ENCODE measurements around the gene MLYCD. TPM values are rescaled to one million over a fixed set of nuclear protein-coding genes. Genes with fewer than 3 reads are reported as not detected.
A peak's percentile ranks its signal among the peaks of the same experiment; 100 is the strongest.

The MLYCD gene
- total RNA-seq, 1 donor from 2014 or later = 9.4 TPM

DNA sequence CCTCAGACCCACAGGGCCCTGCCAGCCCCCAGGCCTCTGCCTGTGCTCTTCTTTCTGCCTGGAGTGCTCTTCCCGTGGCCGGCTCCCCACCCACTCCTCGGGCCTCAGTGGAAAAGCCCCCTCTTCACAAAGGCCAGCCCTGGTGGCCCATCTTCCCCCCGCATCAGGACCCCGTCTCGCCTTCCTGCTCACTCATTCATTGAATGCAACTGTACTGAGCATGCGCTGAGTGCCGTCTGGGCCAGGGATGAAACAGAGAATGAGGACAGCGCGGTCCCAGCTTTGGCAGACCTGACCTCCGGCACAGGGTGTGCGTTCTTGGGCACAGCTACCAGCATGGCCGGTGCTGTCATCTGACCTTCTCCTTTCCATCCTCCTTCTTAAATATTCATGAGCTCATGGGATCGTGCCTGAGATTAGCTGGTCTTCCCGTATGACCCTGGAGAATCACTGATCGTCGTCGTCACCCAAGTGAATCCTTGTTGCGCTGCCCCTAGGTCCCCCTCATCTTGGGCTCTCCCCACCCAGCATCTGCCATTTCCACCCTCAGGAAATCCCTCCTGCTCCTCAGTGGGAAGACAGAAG is 37.8 kb downstream of the MLYCD start:
- DNase-seq (ENCODE audit: low spot score, unreplicated experiment) = no peak
- Mint-ChIP-seq H3K9me3 (ENCODE audit: low read depth) (no peaks in the 10 kb centered on the region), H3K27ac (no peak overlapping the region), H3K36me3 (ENCODE audit: insufficient read depth) (peaks cover 12% of the 10 kb centered on the region), H3K27me3 (peaks cover 13% of the 10 kb centered on the region), H3K4me3 (ENCODE audit: low read depth) (no peak overlapping the region), H3K4me1 (ENCODE audit: low read depth) (peaks cover 7% of the 10 kb centered on the region)
- TF ChIP-seq, protein P1, sequence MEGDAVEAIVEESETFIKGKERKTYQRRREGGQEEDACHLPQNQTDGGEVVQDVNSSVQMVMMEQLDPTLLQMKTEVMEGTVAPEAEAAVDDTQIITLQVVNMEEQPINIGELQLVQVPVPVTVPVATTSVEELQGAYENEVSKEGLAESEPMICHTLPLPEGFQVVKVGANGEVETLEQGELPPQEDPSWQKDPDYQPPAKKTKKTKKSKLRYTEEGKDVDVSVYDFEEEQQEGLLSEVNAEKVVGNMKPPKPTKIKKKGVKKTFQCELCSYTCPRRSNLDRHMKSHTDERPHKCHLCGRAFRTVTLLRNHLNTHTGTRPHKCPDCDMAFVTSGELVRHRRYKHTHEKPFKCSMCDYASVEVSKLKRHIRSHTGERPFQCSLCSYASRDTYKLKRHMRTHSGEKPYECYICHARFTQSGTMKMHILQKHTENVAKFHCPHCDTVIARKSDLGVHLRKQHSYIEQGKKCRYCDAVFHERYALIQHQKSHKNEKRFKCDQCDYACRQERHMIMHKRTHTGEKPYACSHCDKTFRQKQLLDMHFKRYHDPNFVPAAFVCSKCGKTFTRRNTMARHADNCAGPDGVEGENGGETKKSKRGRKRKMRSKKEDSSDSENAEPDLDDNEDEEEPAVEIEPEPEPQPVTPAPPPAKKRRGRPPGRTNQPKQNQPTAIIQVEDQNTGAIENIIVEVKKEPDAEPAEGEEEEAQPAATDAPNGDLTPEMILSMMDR (IDR thresholded peaks at IDR 0.05; ENCODE audit: unreplicated experiment) = no peak

DNA sequence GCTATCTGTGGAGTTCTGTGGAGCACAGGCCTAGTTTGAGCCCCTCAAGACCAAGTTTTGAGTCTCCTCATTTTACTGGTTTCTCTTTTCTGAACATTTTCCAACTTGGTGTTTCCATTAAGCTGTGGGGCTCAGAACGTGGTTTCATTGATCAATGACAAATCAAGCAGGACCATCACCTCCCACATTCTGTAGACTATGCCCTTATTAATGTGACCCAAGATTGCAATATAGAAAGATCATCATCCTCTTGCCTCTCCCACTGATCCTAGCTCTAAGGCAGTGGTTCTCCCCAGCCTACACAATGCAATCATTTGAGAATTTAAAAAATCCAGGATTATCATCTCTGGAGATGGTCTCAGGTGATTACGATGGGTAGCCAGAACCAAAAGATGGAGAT is 38.4 kb downstream of the MLYCD start:
- H3K36me3 Mint-ChIP-seq (ENCODE audit: insufficient read depth) = peaks cover 12% of the 10 kb centered on the region
- no peak overlapping the region for H3K4me3 Mint-ChIP-seq (ENCODE audit: low read depth)
- DNase-seq (ENCODE audit: low spot score, unreplicated experiment) = no peak
- H3K27me3 Mint-ChIP-seq = peaks cover 13% of the 10 kb centered on the region
- peaks cover 7% of the 10 kb centered on the region for H3K4me1 Mint-ChIP-seq (ENCODE audit: low read depth)
- no peak overlapping the region for H3K27ac Mint-ChIP-seq
- TF ChIP-seq, protein P1 (IDR thresholded peaks at IDR 0.05; ENCODE audit: unreplicated experiment) = no peak
- no peaks in the 10 kb centered on the region for H3K9me3 Mint-ChIP-seq (ENCODE audit: low read depth)

DNA sequence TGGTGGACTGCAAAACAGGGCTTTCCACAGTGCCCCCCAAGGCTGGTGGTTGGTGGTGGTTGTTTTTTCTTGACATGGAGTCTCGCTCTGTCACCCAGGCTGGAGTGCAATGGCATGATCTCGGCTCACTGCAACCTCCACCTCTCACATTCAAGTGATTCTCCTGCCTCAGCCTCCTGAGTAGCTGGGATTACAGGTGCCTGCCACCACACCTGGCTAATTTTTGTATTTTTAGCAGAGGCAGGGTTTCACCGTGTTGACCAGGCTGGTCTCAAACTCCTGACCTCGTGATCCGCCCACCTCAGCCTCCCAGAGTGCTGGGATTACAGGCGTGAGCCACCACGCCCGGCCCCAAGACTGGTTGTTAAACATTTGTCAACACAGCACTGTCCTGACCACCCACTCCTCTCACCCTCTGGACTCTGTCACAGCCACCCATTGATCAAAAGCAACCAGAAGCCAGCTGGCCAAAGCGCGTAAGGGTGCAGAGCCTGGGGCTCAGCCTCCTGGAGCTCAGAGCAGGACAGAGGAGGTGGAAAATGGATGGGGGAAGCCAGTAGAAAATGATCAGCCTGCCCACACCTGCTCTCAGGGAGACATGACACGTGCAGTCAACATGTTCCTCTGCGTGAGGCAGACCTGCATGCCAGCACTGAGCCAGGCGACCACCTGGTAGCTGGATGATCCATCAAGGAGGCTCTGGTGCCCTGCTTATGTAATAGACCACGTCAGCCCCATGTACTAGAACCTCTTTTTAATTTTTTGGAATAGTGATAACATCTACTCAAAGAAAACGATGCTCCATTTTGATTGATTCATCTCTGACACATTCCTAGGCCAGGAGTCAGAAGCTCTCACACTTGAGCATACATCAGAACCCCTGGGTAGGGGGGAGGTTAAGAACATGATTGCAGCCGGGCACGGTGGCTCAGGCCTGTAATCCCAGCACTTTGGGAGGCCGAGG is 39.3 kb downstream of the MLYCD start:
- Mint-ChIP-seq H3K27me3 (peaks cover 13% of the 10 kb centered on the region), H3K4me1 (ENCODE audit: low read depth) (peaks cover 14% of the 10 kb centered on the region), H3K36me3 (ENCODE audit: insufficient read depth) (peaks cover 12% of the 10 kb centered on the region), H3K9me3 (ENCODE audit: low read depth) (no peaks in the 10 kb centered on the region), H3K4me3 (ENCODE audit: low read depth) (no peak overlapping the region), H3K27ac (no peak overlapping the region)
- no peak for DNase-seq (ENCODE audit: low spot score, unreplicated experiment)
- TF ChIP-seq, protein P1 (IDR thresholded peaks at IDR 0.05; ENCODE audit: unreplicated experiment) = no peak

DNA sequence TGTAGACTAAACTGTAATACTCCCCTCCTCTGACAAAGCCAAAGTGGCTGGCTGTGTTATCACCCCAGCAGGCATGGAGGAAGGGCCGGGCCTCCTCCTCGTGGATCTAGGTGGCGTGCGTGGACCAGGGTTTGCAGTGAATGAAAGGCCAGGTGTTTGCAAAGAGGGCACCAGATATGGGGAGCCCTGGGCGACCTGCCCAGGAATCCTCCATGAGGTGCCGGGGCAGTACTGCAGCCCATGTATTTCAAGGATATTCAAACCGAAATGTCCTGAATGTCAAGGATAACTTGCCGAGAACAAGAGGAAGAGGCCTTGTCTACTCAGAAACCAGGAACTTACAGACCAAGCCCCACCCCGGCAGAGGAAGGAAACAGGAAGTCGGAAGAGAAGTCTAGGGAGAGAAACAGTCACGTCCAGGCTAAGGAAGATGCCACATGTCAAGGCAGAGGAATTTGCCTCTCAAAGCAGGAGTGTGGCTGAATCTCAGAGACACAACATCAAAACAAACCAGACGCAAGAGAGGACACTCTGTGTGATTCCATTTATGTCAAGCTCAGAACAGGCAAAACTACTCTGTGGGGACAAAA is 40.4 kb downstream of the MLYCD start:
- peaks cover 12% of the 10 kb centered on the region for H3K36me3 Mint-ChIP-seq (ENCODE audit: insufficient read depth)
- no peak overlapping the region for H3K27ac Mint-ChIP-seq

DNA sequence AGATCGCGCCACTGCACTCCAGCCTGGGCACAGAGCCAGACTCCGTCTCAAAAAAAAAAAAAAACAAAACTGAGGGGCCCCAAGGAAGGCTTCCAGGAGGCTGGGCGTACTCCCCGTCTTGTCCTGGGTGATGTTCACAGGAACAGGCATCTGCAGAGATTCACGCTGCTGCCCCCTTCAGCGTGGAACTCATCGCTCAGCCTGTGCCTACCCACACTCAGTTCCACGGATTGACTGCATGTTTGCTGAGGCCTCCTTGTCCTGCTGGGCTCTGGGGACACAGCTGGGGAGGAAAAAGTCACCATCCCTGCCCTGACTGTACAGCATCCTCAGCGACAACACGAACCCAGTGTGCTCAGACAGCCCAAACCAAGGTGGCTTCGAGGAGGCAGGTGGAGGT is 41.2 kb downstream of the MLYCD start:
- no peak overlapping the region for H3K4me3 Mint-ChIP-seq (ENCODE audit: low read depth)
- H3K27ac Mint-ChIP-seq = peak overlapping the region; percentile 24
- TF ChIP-seq, protein P1 (IDR thresholded peaks at IDR 0.05; ENCODE audit: unreplicated experiment) = no peak
- no peak for DNase-seq (ENCODE audit: low spot score, unreplicated experiment)
- peaks cover 12% of the 10 kb centered on the region for H3K36me3 Mint-ChIP-seq (ENCODE audit: insufficient read depth)
- H3K27me3 Mint-ChIP-seq = peaks cover 13% of the 10 kb centered on the region
- H3K4me1 Mint-ChIP-seq (ENCODE audit: low read depth) = peaks cover 26% of the 10 kb centered on the region
- no peaks in the 10 kb centered on the region for H3K9me3 Mint-ChIP-seq (ENCODE audit: low read depth)

More for the DNA sequence above, 40.4 kb downstream of the MLYCD start:
- peaks cover 13% of the 10 kb centered on the region for H3K27me3 Mint-ChIP-seq
- DNase-seq (ENCODE audit: low spot score, unreplicated experiment) = no peak
- peaks cover 24% of the 10 kb centered on the region for H3K4me1 Mint-ChIP-seq (ENCODE audit: low read depth)
- H3K4me3 Mint-ChIP-seq (ENCODE audit: low read depth) = no peak overlapping the region
- no peaks in the 10 kb centered on the region for H3K9me3 Mint-ChIP-seq (ENCODE audit: low read depth)
- TF ChIP-seq, protein P1 (IDR thresholded peaks at IDR 0.05; ENCODE audit: unreplicated experiment) = no peak

All from progenitor cell of endocrine pancreas (in vitro differentiated cells).